Loucy (cell line): ENCODE results near the gene MAP3K7CL.

Experiments used
- H2AFZ ChIP-seq: fragments of 200-600 bp; sonication (generic); 2 replicates; pipeline ENCODE4 v1.6.0; 2016; ENCODE audit warnings: antibody characterized with exemption, mild to moderate bottlenecking, low read length, moderate library complexity
- H3F3A ChIP-seq: fragments of 200-600 bp; 2 replicates; pipeline ENCODE4 v1.6.0; 2016; ENCODE audit warnings: antibody characterized with exemption, low read depth, mild to moderate bottlenecking
- H3K27me3 ChIP-seq: fragments of 200-600 bp; sonication (generic); 2 replicates; pipeline ENCODE4 v1.6.1; 2014; ENCODE audit warnings: low read length, mild to moderate bottlenecking; ENCODE audit not compliant: insufficient read depth, poor library complexity, severe bottlenecking
- H3K36me3 ChIP-seq: fragments of 200-600 bp; sonication (generic); 2 replicates; pipeline ENCODE4 v1.6.1; 2016; ENCODE audit warnings: low read length; ENCODE audit not compliant: insufficient read depth
- H3K4me1 ChIP-seq: fragments of 200-600 bp; sonication (generic); 2 replicates; pipeline ENCODE4 v1.5.1; 2014; ENCODE audit warnings: low read length, mild to moderate bottlenecking; ENCODE audit not compliant: insufficient read depth, poor library complexity, severe bottlenecking
- H3K4me2 ChIP-seq: fragments of 200-600 bp; sonication (generic); 2 replicates; pipeline ENCODE4 v1.6.0; 2014; ENCODE audit warnings: antibody characterized with exemption, low read length, low read depth, mild to moderate bottlenecking; ENCODE audit not compliant: poor library complexity, severe bottlenecking
- H3K4me3 ChIP-seq: fragments of 200-600 bp; sonication (generic); 2 replicates; pipeline ENCODE4 v1.5.1; 2014; ENCODE audit warnings: low read length, mild to moderate bottlenecking, mixed read lengths; ENCODE audit not compliant: poor library complexity, severe bottlenecking
- H3K79me2 ChIP-seq: fragments of 200-600 bp; sonication (generic); 2 replicates; pipeline ENCODE4 v1.6.1; 2014; ENCODE audit warnings: low read length; ENCODE audit not compliant: insufficient read depth
- H3K9ac ChIP-seq: fragments of 200-600 bp; sonication (generic); 2 replicates; pipeline ENCODE4 v1.6.0; 2014; ENCODE audit warnings: mild to moderate bottlenecking, low read depth, low read length, moderate library complexity; ENCODE audit not compliant: poor library complexity, severe bottlenecking
- H3K9me2 ChIP-seq: fragments of 200-600 bp; sonication (generic); replicated peaks from 2 replicates; pipeline ENCODE4 v1.6.1; 2016; ENCODE audit warnings: low read depth, low read length, mixed read lengths
- H3K9me3 ChIP-seq: fragments of 200-600 bp; sonication (generic); 2 replicates; pipeline ENCODE4 v1.6.1; 2014; ENCODE audit warnings: mild to moderate bottlenecking, antibody characterized with exemption, low read length, low read depth; ENCODE audit not compliant: insufficient read depth
- H4K20me1 ChIP-seq: fragments of 200-600 bp; sonication (generic); 2 replicates; pipeline ENCODE4 v1.6.0; 2014; ENCODE audit warnings: antibody characterized with exemption, low read length, mild to moderate bottlenecking; ENCODE audit not compliant: insufficient read depth, poor library complexity, severe bottlenecking
- CTCF ChIP-seq: fragments of 200-600 bp; sonication (generic); conservative IDR thresholded peaks from 2 replicates; pipeline ENCODE4 v1.5.1; 2014; ENCODE audit warnings: mild to moderate bottlenecking, antibody characterized with exemption, low read length
- EZH2phosphoT487 ChIP-seq: fragments of 200-600 bp; IDR thresholded peaks from 2 replicates; pipeline ENCODE4 v1.6.1; 2018; ENCODE audit warnings: antibody characterized with exemption, mild to moderate bottlenecking, moderate library complexity, borderline replicate concordance

Gene MAP3K7CL

GRCh38 chr21:29187944-29188343 lies 57.5 kb downstream of the MAP3K7CL start:
- Histone ChIP-seq H3K9ac (no peak overlapping the region), H3K9me3 (no peaks in the 10 kb centered on the region), H3F3A (no peaks in the 10 kb centered on the region), H2AFZ (no peak overlapping the region), H3K4me2 (no peak overlapping the region), H3K9me2 (no peaks in the 10 kb centered on the region), H4K20me1 (no peaks in the 10 kb centered on the region), H3K4me1 (no peaks in the 10 kb centered on the region), H3K36me3 (no peaks in the 10 kb centered on the region), H3K79me2 (no peaks in the 10 kb centered on the region), H3K4me3 (no peak overlapping the region), H3K27me3 (no peaks in the 10 kb centered on the region)
- TF ChIP-seq EZH2phosphoT487, result no peak
- TF ChIP-seq CTCF, result no peak

DNA sequence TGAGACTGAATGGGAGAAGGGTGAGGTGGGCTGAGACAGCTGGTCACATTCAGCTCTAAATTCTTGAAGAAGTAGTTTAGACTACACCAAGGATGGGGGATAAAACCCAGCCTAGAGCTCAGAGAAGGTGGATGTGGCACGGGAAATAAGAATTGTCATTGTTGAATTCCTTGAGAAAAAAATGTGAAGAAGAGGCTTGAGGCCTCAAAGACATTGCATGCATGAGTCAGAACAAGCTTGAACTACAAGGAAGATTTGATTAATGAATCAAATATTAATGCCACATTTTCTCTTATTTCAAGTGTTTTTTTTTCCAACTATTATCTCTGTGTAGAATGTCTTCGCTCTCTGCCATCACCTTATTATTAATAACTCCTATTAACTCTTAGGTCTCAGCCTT lies 58.9 kb downstream of the MAP3K7CL start:
- Histone ChIP-seq H3K4me3 (no peak overlapping the region), H3K4me2 (no peak overlapping the region), H3K9me3 (no peaks in the 10 kb centered on the region), H4K20me1 (no peaks in the 10 kb centered on the region), H3K9ac (no peak overlapping the region), H3K9me2 (no peaks in the 10 kb centered on the region), H3K4me1 (no peaks in the 10 kb centered on the region), H3K27me3 (no peaks in the 10 kb centered on the region), H3K36me3 (no peaks in the 10 kb centered on the region), H2AFZ (no peak overlapping the region), H3F3A (no peaks in the 10 kb centered on the region), H3K79me2 (no peaks in the 10 kb centered on the region)
- no peak for TF ChIP-seq CTCF
- no peak for TF ChIP-seq EZH2phosphoT487

- no peak overlapping the region for H3K4me2 ChIP-seq
- H3F3A ChIP-seq, result no peaks in the 10 kb centered on the region
These were observed 60.5 kb downstream of the MAP3K7CL start for GRCh38 chr21:29190923-29191331.

More at GRCh38 chr21:29190923-29191331, 60.5 kb downstream of the MAP3K7CL start:
- no peaks in the 10 kb centered on the region for H4K20me1 ChIP-seq
- no peaks in the 10 kb centered on the region for H3K27me3 ChIP-seq
- no peaks in the 10 kb centered on the region for H3K9me2 ChIP-seq
- H2AFZ ChIP-seq, result no peak overlapping the region
- H3K9ac ChIP-seq, result no peak overlapping the region
- H3K36me3 ChIP-seq, result no peaks in the 10 kb centered on the region
- no peak for TF ChIP-seq EZH2phosphoT487
- TF ChIP-seq CTCF, result no peak
- peaks cover 3% of the 10 kb centered on the region for H3K4me1 ChIP-seq
- H3K4me3 ChIP-seq, result no peak overlapping the region
- no peaks in the 10 kb centered on the region for H3K79me2 ChIP-seq
- H3K9me3 ChIP-seq, result no peaks in the 10 kb centered on the region
